Stimulated activated CD4-positive, alpha-beta T cell treated with anti-CD3 and anti-CD28 coated beads, Interleukin-2, amount 100 ng/mL, for 4 hours (primary cell): ENCODE results near the gene SPATA31E1.
"Not testable (repeated sequence)": the region's sequence is repeated elsewhere in the genome, so short reads cannot be mapped to it uniquely, and the experiment has no call there.

ENCODE experiments used
- DNase-seq: peaks from one replicate; pipeline ENCODE4 v3.0.0-alpha.2; 2020; ENCODE audit warnings: low read depth

Gene SPATA31E1

GRCh38 chr9:87882627-87883026 lies at the start of gene SPATA31E1:
Gene SPATA31E1, plus strand, starts transcription at chr9:87882877. Its CDS starts 15 bp downstream, at chr9:87882892.
- DNase-seq: no peak

DNA sequence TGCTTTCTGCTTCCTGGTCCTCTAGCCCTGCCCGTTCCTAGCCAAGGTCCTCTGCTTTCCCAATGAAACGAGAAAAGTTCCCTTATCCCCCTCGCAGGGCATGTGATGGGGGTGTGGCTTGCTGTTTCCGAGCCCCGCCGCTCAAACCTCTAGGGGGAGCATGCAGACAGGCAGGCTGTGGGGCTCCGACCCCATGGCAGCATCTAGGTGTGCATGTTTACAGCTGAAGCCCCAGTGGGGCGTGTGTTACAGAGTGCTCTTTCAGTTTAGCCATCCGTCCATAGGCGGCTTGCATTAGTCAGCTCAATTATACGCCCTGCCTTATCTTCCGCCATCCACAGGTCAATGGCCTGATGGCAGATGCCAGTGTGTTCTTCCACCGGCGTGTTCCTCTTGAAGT lies 48.3 kb upstream of the SPATA31E1 start:
- no peak for DNase-seq

- no peak for DNase-seq
These were observed 46.1 kb upstream of the SPATA31E1 start for GRCh38 chr9:87836536-87836935.

DNA sequence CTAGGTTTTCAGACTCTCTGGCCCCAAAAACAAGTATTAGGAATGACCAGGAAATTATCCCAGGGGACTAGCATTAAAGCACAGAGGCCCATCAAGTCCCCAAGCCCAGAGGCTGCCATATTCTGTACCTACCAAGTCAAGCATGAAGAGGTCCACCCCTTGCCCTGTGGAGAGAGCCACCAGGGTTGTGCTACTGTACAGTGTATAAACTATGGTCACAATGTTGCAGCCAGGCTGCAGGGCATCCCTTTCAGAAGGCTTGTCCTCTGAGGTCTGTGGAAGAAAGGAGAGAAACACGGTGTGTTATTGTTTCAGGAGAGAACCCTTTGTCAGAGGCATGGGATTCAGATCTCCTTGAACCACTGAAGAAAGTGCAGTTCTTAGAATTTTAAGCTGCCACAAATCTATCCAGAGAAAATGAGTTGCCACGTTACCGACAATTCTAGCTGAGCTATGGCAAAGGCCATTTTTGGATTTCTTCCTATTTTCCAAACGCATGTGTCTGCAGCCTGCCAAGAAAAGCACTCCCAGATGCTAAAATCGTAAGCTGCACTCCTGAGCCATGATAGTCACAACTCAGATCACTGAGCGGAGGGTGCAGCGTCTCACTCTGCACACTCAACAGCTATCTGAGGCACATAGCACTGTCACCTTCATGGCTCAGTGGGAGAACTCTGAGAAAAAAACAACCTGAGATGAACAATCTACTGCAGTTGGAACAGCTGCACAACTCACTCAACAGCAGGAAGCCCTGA lies 45.5 kb upstream of the SPATA31E1 start:
- DNase-seq: no peak

- DNase-seq: no peak
These were observed 42.5 kb upstream of the SPATA31E1 start for GRCh38 chr9:87840134-87840533.

GRCh38 chr9:87842878-87843585 lies 39.6 kb upstream of the SPATA31E1 start:
- no peak for DNase-seq

DNA sequence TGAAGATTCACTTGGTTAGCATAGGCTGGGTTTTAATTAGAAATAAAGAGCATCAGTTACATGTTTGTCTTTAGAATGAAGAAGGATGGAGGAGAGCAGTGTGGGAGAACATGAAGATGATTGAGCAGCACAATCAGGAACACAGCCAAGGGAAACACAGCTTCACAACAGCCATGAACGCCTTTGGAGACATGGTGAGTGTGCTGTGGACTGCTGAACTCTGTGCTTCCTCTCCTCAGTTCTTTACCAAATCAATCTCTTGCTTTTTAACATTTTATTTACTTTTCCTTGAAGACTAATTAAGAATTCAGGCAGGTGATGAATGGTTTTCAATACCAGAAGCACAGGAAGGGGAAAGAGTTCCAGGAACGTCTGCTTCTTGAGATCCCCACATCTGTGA lies 38.2 kb upstream of the SPATA31E1 start:
- no peak for DNase-seq

GRCh38 chr9:87847817-87848216 lies 34.9 kb upstream of the SPATA31E1 start:
- DNase-seq: not testable (repeated sequence)

DNA sequence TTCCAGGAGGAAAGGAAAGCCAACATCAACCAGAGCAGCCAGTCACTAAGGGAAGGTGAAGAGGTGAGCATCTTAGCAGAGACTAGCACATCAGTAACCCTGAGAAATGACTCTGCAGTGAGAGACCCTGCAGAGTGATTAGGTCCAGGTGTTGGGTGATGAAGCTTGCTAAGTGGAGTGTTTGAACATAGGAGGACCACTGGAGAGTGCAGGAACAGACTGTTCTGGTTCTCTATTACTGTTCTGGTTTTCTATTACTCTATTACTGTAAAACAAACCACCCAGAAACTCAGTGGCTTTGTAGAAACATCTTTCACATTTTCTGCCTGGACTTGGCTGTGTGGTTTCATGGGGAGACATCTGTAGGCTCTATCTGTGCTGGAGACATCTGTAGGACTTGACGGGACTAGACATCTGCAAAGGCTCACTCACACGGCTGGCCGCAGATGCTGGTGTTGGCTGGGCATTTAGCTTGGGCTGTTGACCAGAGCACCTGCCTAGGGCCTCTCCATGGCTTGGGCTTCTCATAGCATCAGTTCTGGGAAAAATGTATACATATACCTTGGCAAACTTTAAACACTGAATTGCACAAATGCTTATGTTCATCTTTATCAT lies 33.4 kb upstream of the SPATA31E1 start:
- DNase-seq: no peak

GRCh38 chr9:87850391-87850790 lies 32.3 kb upstream of the SPATA31E1 start:
- no peak for DNase-seq

- not testable (repeated sequence) for DNase-seq
These were observed 31.5 kb upstream of the SPATA31E1 start for GRCh38 chr9:87851186-87851585.

DNA sequence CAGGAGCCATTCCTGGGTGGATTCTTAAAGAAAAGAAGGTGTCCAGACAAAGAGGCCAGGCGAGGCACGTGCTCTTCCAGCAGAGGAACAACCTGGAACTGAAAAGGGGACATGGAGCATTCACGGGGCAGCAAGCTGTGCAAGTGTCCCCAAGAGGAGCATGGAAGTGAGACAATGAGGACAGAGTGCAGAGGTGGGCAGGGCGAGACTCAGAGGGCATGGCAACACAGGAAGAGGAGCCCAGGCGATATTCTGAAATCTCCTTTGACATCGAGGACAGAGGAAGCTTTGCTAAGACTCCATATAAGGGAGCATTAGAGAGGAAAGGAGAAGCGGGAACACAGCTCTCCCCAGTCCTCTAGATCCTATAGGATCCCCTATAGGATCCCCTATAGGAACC lies 29.4 kb upstream of the SPATA31E1 start:
- DNase-seq: no peak

- DNase-seq: no peak
These were observed 28.6 kb upstream of the SPATA31E1 start for GRCh38 chr9:87853876-87854579.

DNA sequence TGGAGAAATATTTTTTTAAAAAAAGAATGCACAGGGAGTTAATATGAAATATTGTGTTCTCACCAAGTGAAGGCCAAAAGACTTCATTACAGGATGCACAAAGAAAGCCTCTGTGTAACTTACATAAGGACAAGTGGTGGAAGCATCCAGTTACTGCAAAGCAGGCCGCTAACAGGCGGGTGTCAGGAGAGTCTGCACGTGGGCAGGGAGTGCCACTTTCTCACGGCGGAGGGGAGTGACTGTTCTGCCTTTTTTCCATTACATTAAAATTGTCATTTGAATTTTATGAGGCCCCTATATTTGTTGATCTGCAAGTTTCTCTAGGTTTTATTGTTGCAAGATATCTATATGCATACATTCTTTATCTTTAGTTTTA lies 28.1 kb upstream of the SPATA31E1 start:
- no peak for DNase-seq

DNA sequence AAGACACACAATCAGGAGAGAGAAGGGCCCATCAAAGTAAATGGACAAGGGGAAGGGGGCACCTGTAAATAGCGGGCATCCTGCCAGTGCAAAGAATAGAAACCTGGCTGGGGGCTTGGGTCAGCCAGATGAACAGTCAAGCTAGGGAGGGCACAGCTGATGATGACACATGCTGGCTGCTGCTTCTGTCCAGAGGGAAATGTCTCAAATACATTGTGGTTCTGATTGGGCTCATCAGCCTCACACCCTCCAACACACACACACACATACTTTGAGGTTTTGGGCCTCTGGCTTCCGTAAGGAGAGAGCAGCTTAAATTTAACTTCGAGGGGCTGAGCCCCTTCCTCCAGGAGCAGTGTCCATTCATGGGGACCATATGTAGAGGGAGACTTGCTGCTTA lies 27.6 kb upstream of the SPATA31E1 start:
- DNase-seq: no peak

DNA sequence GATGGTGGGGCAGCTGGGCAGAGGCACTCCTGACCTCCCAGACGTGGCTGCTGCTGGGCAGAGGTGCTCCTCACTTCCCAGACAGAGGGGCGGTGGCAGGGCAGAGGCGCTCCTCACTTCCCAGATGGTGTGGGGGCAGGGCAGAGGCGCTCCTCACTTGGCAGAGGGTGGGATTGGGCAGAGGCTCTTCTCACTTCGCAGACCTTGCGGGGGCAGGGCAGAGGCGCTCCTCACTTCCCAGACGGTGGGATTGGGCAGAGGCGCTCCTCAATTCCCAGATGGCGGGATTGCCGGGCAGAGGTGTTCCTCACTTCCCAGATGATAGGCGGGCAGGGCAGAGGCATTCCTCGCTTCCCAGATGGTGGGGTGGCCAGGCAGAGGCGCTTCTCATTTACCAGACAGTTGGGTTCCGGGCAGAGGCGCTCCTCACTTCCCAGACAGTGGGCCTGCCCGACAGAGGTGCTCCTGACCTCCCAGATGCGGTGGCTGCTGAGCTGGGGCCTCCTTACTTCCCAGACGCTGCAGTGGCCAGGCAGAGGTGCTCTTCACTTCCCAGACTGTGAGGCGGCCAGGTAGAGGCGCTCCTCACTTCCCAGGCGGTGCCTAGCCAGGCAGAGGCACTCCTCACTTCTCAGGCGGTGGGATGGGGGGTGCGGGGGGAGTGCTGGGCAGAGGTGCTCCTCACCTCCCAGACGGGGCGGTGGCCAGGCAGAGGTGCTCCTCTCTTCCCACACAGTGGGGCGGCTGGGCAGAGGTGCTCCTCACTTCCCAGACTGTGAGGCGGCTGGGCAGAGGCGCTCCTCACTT lies 25.3 kb upstream of the SPATA31E1 start:
- DNase-seq: no peak

- DNase-seq: no peak
These were observed 24.7 kb upstream of the SPATA31E1 start for GRCh38 chr9:87857948-87858335.

DNA sequence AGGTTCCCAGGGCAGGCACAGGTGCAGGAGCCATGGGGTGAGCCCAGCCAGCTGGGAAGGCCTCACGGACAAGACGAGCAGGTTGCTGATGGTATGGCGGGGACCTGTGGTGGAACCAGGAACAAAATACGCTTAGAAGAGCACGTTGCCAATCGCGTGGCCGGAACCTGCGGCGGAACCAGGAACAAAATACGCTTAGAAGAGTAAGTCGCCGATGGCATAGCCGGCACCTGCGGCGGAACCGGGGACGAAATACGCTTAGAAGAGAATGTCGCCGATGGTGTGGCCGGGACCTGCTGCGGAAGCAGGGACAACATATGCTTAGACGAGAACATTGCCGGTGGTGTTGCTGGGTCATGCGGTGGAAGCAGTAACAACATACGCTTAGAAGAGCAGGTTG lies 23.5 kb upstream of the SPATA31E1 start:
- DNase-seq: no peak

DNA sequence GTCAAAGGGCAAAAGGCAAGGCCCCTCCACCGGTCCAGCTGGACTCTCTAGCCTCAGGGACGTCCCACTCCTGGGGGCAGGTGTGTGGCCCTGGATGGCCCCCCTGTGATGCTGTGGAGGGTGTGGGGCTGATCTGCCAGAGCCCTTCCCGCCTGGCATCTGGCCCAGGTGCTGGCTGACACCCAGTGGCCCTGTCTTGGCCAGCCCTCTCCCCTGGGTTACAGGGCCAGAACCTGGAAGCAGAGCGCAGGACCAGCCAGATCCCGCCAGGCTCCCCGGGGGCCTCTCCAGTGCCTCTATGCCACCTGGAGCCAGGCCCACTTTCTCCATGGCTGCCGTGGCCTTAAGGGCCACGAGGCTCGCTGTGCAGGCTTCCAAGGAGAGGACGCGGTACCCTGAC lies 22.9 kb upstream of the SPATA31E1 start:
- DNase-seq: no peak

GRCh38 chr9:87861332-87861731 lies 21.3 kb upstream of the SPATA31E1 start:
- no peak for DNase-seq

GRCh38 chr9:87862536-87863268 lies 20.0 kb upstream of the SPATA31E1 start:
- no peak for DNase-seq
